ENCODE measurements around the gene TRPV4. TPM values are rescaled to one million over a fixed set of nuclear protein-coding genes. Genes with fewer than 3 reads are reported as not detected.

TRPV4 gene
- total RNA-seq, 1 experiment from 2014 or later, result 2.4 TPM

DNA sequence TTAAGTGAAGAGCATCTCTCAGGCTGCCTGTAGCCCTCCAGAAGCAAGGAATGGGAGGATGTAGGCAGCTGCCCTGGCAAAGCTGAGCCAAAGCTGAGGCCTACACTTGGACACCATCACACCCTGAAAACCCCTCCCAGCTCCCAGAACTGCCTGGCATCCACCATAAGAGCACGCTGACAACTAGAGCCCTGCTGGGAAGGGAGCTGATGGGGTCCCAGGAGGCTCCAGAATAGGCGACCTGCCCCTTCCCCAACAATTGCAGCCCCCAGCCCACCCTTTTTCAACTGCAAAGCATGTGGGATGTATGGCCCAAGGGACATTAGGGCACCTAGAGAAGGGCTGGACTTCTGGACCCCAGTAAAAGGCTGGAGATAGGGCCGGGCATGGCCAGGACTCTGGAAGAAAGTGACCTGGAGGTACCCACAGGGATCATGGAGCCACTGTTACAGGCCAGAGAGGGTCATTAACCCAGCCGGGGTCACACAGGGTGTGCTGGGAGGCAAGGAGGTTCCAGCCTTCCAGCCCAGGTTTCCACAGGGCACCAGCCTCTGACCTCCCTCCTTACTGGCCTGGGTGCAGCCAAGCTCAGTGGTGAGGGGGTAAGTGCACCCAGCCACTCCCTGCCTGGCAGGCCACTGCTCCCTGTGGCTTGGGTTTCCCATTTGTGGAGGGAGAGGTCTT is 91.8 kb downstream of the TRPV4 start:
- Histone ChIP-seq H3K27me3 (ENCODE audit: low read length) (no peaks in the 10 kb centered on the region), H3K79me2 (ENCODE audit: low read length) (no peaks in the 10 kb centered on the region), H3F3A (ENCODE audit: low read length, unreplicated experiment) (no peaks in the 10 kb centered on the region), H4K20me1 (ENCODE audit: low read length) (no peaks in the 10 kb centered on the region), H3K9ac (ENCODE audit: low read length) (no peak overlapping the region), H2AFZ (ENCODE audit: low read length) (no peak overlapping the region), H3K4me1 (ENCODE audit: insufficient read depth, low read length) (no peaks in the 10 kb centered on the region), H3K4me2 (ENCODE audit: low read length) (no peak overlapping the region), H3K9me2 (replicated peaks; ENCODE audit: low read length) (no peaks in the 10 kb centered on the region), H3K27ac (ENCODE audit: low read length) (no peak overlapping the region), H3K4me3 (ENCODE audit: low read length) (no peak overlapping the region), H3K36me3 (ENCODE audit: low read depth, low read length) (no peaks in the 10 kb centered on the region), H3K9me3 (ENCODE audit: low read length) (no peaks in the 10 kb centered on the region)
- intact Hi-C loops (cut with micrococcal nuclease), result no loop called here
- POLR2A ChIA-PET (ENCODE audit: unreplicated experiment), result no interaction called here
- no TSS peak for BruUV-seq (replicated peaks)
- CTCF ChIA-PET, result no interaction called here
- ATAC-seq (no peak), DNase-seq (no peak)
- TF ChIP-seq EZH2phosphoT487 (IDR thresholded peaks at IDR 0.05; ENCODE audit: borderline replicate concordance, low read length), result no peak
- TF ChIP-seq, protein P1, sequence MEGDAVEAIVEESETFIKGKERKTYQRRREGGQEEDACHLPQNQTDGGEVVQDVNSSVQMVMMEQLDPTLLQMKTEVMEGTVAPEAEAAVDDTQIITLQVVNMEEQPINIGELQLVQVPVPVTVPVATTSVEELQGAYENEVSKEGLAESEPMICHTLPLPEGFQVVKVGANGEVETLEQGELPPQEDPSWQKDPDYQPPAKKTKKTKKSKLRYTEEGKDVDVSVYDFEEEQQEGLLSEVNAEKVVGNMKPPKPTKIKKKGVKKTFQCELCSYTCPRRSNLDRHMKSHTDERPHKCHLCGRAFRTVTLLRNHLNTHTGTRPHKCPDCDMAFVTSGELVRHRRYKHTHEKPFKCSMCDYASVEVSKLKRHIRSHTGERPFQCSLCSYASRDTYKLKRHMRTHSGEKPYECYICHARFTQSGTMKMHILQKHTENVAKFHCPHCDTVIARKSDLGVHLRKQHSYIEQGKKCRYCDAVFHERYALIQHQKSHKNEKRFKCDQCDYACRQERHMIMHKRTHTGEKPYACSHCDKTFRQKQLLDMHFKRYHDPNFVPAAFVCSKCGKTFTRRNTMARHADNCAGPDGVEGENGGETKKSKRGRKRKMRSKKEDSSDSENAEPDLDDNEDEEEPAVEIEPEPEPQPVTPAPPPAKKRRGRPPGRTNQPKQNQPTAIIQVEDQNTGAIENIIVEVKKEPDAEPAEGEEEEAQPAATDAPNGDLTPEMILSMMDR (conservative IDR thresholded peaks at IDR 0.05; ENCODE audit: low read depth, low read length), result no peak
- no peak for TF ChIP-seq EZH2 (IDR thresholded peaks at IDR 0.05; ENCODE audit: low read length, unreplicated experiment)

DNA sequence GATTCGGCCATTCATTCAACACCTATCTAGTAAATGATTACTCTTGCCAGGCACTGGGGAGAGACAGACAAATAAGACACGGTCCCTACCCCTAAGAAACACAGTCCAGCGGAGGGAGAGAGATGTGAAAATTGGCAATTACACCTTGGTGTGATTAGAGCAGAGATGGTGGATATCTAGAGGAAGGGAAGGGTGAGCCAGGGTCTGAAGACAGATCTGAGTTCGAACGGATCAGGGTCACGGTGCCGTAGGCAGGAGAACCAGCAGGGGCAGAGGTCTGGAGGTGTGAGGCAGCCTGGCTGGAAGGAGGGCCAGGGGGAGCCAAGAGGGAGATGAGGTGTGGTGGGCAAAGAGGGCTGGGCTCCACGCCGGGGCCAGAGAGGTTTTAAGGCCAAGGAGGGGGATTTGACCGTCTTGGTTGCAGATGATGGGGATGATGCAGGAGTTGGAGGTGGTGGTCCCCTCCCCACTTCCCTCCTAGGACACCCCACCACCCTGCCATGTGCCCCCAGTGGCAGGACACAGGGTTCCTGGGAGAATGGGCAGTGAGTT is 92.4 kb downstream of the TRPV4 start:
- Histone ChIP-seq H3K79me2 (ENCODE audit: low read length) (no peaks in the 10 kb centered on the region), H2AFZ (ENCODE audit: low read length) (no peak overlapping the region), H3K9me3 (ENCODE audit: low read length) (no peaks in the 10 kb centered on the region), H4K20me1 (ENCODE audit: low read length) (no peaks in the 10 kb centered on the region), H3K27ac (ENCODE audit: low read length) (no peak overlapping the region), H3K4me1 (ENCODE audit: insufficient read depth, low read length) (no peaks in the 10 kb centered on the region), H3K36me3 (ENCODE audit: low read depth, low read length) (no peaks in the 10 kb centered on the region), H3K27me3 (ENCODE audit: low read length) (no peaks in the 10 kb centered on the region), H3K9ac (ENCODE audit: low read length) (no peak overlapping the region), H3K9me2 (replicated peaks; ENCODE audit: low read length) (no peaks in the 10 kb centered on the region), H3K4me2 (ENCODE audit: low read length) (no peak overlapping the region), H3F3A (ENCODE audit: low read length, unreplicated experiment) (no peaks in the 10 kb centered on the region), H3K4me3 (ENCODE audit: low read length) (no peak overlapping the region)
- DNase-seq (no peak), ATAC-seq (no peak)
- no TSS peak for BruUV-seq (replicated peaks)
- TF ChIP-seq EZH2phosphoT487 (IDR thresholded peaks at IDR 0.05; ENCODE audit: borderline replicate concordance, low read length) (no peak), EZH2 (IDR thresholded peaks at IDR 0.05; ENCODE audit: low read length, unreplicated experiment) (no peak)
- TF ChIP-seq, protein P1 (conservative IDR thresholded peaks at IDR 0.05; ENCODE audit: low read depth, low read length), result no peak
- CTCF ChIA-PET, result interaction anchor here (0.6 kb wide), 1 partner anchor 324 kb away, joined by 5 read pairs; no protein-coding TSS in a partner anchor
- POLR2A ChIA-PET (ENCODE audit: unreplicated experiment), result no interaction called here
- intact Hi-C loops (cut with micrococcal nuclease), result no loop called here

Measured in PC-3 (cell line).